Ishikawa (cell line): ENCODE measurements around the gene SOCS1.

ENCODE experiments used
- CREB1 ChIP-seq: IDR thresholded peaks from 2 replicates; pipeline ENCODE4 v1.6.1; 2012; ENCODE audit warnings: low read depth
- EP300 ChIP-seq: IDR thresholded peaks from 2 replicates; pipeline ENCODE4 v1.6.1; 2012; ENCODE audit warnings: borderline replicate concordance

- TF ChIP-seq EP300 = no peak
- TF ChIP-seq CREB1 = no peak
Measured at GRCh38 chr16:11232852-11233726, 22.9 kb downstream of the SOCS1 start.
